Sigmoid colon (tissue), 3 donors: ENCODE measurements around the gene DYSF.

ENCODE experiments used
- CTCF ChIP-seq, 4 experiments: fragments of 450-650 bp in 3 of 4; fragments of 200-600 bp in 1 of 4; IDR thresholded peaks; one replicate each; pipeline ENCODE4 v1.5.1; 2016 to 2019; ENCODE audit warnings: antibody characterized with exemption in 4 of 4, mild to moderate bottlenecking in 3 of 4, moderate library complexity in 2 of 4
- POLR2A ChIP-seq, 2 donors: fragments of 450-650 bp; IDR thresholded peaks; one replicate each; pipeline ENCODE4 v1.6.1; 2016; ENCODE audit warnings: antibody characterized with exemption in 2 of 2, mild to moderate bottlenecking in 2 of 2, moderate library complexity in 2 of 2

GRCh38 chr2:71452565-71452964, 796 bp upstream of the DYSF start:
- no peak for TF ChIP-seq CTCF (IDR thresholded peaks at IDR 0.05)
- TF ChIP-seq POLR2A (IDR thresholded peaks at IDR 0.05): no peak
